Activated naive CD4-positive, alpha-beta T cell treated with anti-CD3 and anti-CD28 coated beads, Interleukin-2, amount 10 ng/mL, durations not matched to agents 7 days and 5 days (primary cell): Measurements from ENCODE around the gene ATP6V0B.
A peak's percentile ranks its signal among the peaks of the same experiment; 100 is the strongest.

Experiments
- CTCF ChIA-PET: fragments of 350-600 bp; sonication (Branson Sonifier 250); formaldehyde crosslinking; loops from one replicate; lab custom pipeline; 2021; ENCODE audit warnings: antibody characterized with exemption; lab: Charles Lee
- DNase-seq: peaks from one replicate; pipeline ENCODE4 v3.0.0-alpha.2; 2020
- H3K27ac Mint-ChIP-seq: one replicate; pipeline ENCODE4 v1.8.0; 2021; ENCODE audit warnings: mild to moderate bottlenecking, moderate library complexity, mixed read lengths
- H3K27me3 Mint-ChIP-seq: one replicate; pipeline ENCODE4 v1.8.0; 2021; ENCODE audit warnings: mild to moderate bottlenecking, mixed read lengths
- H3K36me3 Mint-ChIP-seq: one replicate; pipeline ENCODE4 v1.8.0; 2021; ENCODE audit warnings: mixed read lengths
- H3K4me1 Mint-ChIP-seq: one replicate; pipeline ENCODE4 v1.8.0; 2021; ENCODE audit warnings: mixed read lengths
- H3K4me3 Mint-ChIP-seq: one replicate; pipeline ENCODE4 v1.8.0; 2021; ENCODE audit warnings: mild to moderate bottlenecking, moderate library complexity, mixed read lengths
- H3K9me3 Mint-ChIP-seq: one replicate; pipeline ENCODE4 v1.8.0; 2021; ENCODE audit warnings: mixed read lengths

Gene ATP6V0B

DNA sequence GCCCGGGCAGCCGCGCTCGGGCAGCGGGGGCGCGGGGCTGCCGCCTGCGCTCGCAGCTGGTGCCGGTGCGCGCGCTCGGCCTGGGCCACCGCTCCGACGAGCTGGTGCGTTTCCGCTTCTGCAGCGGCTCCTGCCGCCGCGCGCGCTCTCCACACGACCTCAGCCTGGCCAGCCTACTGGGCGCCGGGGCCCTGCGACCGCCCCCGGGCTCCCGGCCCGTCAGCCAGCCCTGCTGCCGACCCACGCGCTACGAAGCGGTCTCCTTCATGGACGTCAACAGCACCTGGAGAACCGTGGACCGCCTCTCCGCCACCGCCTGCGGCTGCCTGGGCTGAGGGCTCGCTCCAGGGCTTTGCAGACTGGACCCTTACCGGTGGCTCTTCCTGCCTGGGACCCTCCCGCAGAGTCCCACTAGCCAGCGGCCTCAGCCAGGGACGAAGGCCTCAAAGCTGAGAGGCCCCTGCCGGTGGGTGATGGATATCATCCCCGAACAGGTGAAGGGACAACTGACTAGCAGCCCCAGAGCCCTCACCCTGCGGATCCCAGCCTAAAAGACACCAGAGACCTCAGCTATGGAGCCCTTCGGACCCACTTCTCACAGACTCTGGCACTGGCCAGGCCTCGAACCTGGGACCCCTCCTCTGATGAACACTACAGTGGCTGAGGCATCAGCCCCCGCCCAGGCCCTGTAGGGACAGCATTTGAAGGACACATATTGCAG lies 38.2 kb upstream of the ATP6V0B start:
- Mint-ChIP-seq H3K4me3 (peak overlapping the region; percentile 54), H3K27ac (no peak overlapping the region)
- CTCF ChIA-PET: interaction anchor here (0.9 to 13.7 kb wide), 4 partner anchors 10 to 171 kb away, joined by 4 to 452 read pairs (median 62); partner anchors contain the start of gene IPO13

DNA sequence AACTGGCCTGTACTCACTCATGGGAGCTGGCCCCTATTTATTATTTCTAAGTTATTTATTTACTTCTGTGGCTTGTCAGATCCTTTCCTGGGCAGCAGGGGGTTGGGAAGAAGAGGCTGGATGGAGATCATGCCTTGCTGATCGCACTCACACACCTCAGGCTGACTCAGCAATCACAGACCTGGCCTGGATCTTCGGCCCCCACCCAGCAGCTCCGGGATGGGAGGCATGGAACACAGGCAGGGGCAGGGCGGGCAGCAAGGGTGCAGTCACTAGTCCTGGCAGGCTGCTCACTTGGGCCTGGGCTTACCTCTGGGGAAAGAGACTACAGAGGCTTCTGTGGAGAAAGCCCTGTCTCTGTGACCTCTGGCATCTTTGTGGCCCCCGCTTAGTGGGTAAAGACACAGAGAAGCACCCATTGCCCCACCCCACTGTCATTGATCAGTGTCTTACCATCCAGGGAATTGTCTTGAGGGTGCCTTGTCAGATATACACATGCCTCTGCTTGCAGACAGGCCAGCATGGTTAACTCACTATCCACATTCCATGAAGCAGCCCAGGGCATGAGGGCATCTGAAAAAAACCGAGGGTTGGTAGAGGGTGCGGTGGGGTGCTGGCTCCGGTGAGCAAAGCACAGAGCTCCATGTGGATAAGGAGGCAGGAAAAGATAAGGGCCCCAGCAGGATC lies 37.4 kb upstream of the ATP6V0B start:
- CTCF ChIA-PET: interaction anchor here (6.3 to 13.7 kb wide), 2 partner anchors 10 to 172 kb away, joined by 105 to 452 read pairs; partner anchors contain the start of gene IPO13
- H3K4me3 Mint-ChIP-seq: no peak overlapping the region
- H3K4me1 Mint-ChIP-seq: peaks cover 16% of the 10 kb centered on the region
- no peak for DNase-seq
- no peak overlapping the region for H3K27ac Mint-ChIP-seq
- H3K27me3 Mint-ChIP-seq: peaks cover 51% of the 10 kb centered on the region
- no peaks in the 10 kb centered on the region for H3K9me3 Mint-ChIP-seq
- no peaks in the 10 kb centered on the region for H3K36me3 Mint-ChIP-seq

More for the DNA sequence above, 38.2 kb upstream of the ATP6V0B start:
- DNase-seq: peak; percentile 38
- H3K36me3 Mint-ChIP-seq: no peaks in the 10 kb centered on the region
- H3K27me3 Mint-ChIP-seq: peaks cover 55% of the 10 kb centered on the region
- peaks cover 16% of the 10 kb centered on the region for H3K4me1 Mint-ChIP-seq
- no peaks in the 10 kb centered on the region for H3K9me3 Mint-ChIP-seq

DNA sequence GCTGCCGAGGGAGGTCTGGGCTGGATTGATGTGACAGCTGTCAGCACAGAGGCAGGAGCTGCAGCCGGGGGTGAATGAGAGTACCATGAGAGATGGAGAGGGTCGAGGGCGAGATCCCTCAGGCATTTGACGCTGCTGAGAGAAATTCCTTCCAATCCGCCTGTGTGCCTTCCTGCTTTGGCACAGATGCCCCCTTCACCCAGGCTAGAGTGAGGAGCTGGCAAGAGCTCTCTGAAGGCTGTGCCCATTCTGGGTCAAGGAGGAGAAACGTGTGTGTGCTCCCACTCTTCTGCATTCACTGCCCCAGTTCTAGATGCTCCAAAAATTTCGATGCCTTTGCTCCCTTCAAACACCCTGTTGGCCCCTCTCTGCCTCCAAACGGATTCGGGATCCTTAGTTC lies 36.4 kb upstream of the ATP6V0B start:
- no peak overlapping the region for H3K27ac Mint-ChIP-seq

DNA sequence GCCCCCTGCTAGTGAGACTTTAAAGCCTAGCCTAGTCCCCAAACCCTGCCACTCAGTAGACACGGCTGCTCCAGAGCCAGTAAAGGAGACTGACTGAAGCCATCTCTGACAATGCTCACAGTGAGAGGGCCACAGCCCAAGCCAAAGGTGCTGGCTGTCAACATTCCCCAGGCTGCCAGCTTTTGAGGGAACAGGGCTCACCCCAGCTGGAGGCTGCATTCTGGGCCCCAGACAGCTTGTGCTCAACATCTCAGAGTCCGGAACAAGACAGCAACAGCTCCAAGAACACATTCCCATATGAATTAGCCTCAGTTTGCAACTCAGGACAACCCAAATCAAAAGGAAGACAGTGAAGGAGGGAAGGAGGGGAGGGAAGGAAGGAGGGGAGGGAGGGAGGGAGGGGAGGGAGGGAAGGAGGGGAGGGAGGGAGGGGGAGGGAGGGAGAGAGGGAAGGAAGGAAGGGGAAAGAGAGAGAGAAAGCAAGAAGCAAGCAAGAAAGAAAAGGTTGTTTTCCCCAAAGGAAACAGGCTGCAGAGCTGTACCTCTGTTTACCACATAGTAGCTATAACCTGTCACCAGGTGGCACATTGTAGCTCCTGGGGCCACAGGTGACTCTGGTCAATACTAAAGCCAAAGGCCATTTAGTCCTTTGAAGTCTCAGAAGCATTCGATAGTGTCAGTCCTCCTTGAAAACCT lies 35.7 kb upstream of the ATP6V0B start:
- H3K27me3 Mint-ChIP-seq: peaks cover 34% of the 10 kb centered on the region
- CTCF ChIA-PET: interaction anchor here (13.7 kb wide), 1 partner anchor 174 kb away, joined by 452 read pairs; no protein-coding TSS in a partner anchor
- no peak for DNase-seq
- H3K4me1 Mint-ChIP-seq: peaks cover 12% of the 10 kb centered on the region
- H3K27ac Mint-ChIP-seq: no peak overlapping the region
- no peaks in the 10 kb centered on the region for H3K9me3 Mint-ChIP-seq
- no peak overlapping the region for H3K4me3 Mint-ChIP-seq
- H3K36me3 Mint-ChIP-seq: no peaks in the 10 kb centered on the region

More for the DNA sequence above, 36.4 kb upstream of the ATP6V0B start:
- no peak for DNase-seq
- peaks cover 41% of the 10 kb centered on the region for H3K27me3 Mint-ChIP-seq
- peaks cover 15% of the 10 kb centered on the region for H3K4me1 Mint-ChIP-seq
- CTCF ChIA-PET: interaction anchor here (13.7 kb wide), 1 partner anchor 173 kb away, joined by 452 read pairs; no protein-coding TSS in a partner anchor
- no peaks in the 10 kb centered on the region for H3K36me3 Mint-ChIP-seq
- H3K9me3 Mint-ChIP-seq: no peaks in the 10 kb centered on the region
- H3K4me3 Mint-ChIP-seq: no peak overlapping the region

DNA sequence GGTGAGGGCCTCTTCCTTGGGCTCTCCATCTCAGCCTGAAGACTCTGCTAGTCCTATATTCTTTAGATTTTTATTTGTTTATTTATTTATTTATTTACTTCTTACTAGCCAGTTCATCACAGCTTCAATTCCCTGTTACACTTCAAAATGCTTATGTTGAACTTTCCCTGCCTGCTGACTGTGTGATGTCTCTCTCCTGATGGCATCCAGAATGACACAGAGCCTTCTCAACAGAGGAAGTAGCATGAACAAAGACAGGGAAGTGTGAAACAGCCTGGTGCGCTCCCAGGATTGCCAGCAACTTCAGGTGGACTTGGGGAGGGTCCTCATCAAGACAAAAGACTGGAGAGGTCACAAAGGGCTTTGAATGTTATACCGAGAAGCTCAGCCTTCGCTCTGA lies 32.3 kb upstream of the ATP6V0B start:
- peaks cover 3% of the 10 kb centered on the region for H3K27me3 Mint-ChIP-seq

DNA sequence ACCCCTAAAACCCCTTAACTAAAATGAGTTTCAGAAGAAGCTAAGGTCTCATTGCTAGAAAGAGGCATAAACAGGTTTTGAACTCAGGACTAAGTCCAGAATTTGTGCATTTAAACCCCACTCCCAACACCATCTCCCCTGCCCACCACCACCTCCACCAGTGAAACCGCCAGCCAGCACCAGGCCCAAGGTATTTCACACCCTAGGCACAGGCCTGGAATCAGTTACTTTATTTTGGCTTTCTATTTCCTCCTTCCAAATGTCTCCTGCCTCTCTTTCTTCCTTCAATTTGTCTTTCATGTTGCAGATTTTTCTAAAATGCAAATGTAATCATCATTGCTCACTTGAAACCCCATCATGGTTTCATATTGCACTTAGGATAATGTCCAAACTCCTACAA lies 29.9 kb upstream of the ATP6V0B start:
- no peaks in the 10 kb centered on the region for H3K27me3 Mint-ChIP-seq
- H3K9me3 Mint-ChIP-seq: no peaks in the 10 kb centered on the region
- no peak overlapping the region for H3K27ac Mint-ChIP-seq
- CTCF ChIA-PET: interaction anchor here (2.2 to 9.3 kb wide), 3 partner anchors 10 to 181 kb away, joined by 10 to 105 read pairs (median 43); partner anchors contain the start of gene ARTN
- DNase-seq: no peak
- peaks cover 43% of the 10 kb centered on the region for H3K4me1 Mint-ChIP-seq
- peaks cover 7% of the 10 kb centered on the region for H3K36me3 Mint-ChIP-seq
- peak overlapping the region; percentile 92 for H3K4me3 Mint-ChIP-seq

More for the DNA sequence above, 32.3 kb upstream of the ATP6V0B start:
- H3K4me3 Mint-ChIP-seq: no peak overlapping the region
- H3K36me3 Mint-ChIP-seq: peaks cover 2% of the 10 kb centered on the region
- no peak overlapping the region for H3K27ac Mint-ChIP-seq
- CTCF ChIA-PET: interaction anchor here (4.9 to 9.3 kb wide), 2 partner anchors 8 to 178 kb away, joined by 43 to 105 read pairs; partner anchors contain the start of gene ARTN
- no peaks in the 10 kb centered on the region for H3K9me3 Mint-ChIP-seq
- H3K4me1 Mint-ChIP-seq: peaks cover 28% of the 10 kb centered on the region
- no peak for DNase-seq

DNA sequence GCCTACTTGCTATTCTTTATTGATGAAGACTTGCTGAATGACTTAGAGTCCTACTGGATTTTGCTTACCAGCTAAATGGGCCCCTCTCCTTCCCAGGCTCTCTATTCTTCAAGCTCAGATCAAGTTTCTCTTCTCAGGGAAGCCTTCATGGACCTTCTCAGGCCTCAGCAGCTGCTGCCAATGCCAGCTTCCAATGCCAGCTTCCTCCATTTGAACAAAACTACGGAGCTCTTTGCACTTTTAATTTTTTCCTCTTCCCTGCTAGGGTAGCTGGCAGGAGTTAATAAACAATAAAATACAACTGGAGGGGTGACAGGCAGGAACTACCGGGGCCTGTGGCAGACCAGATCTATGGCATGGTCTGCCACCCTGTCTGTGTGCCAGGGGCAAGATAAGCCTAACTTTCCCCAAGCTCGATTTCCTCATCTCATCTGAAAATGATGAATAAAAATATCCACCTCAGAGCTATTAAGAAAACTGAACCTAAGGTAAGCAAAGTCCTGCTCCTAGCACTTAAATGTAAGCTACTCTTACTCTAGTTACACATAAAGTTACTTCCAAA lies 29.0 kb upstream of the ATP6V0B start:
- DNase-seq: no peak
- CTCF ChIA-PET: interaction anchor here (1.3 to 9.3 kb wide), 6 partner anchors 11 to 181 kb away, joined by 3 to 105 read pairs (median 7); partner anchors contain the start of gene ARTN
- Mint-ChIP-seq H3K27ac (peak overlapping the region; percentile 91), H3K36me3 (peaks cover 12% of the 10 kb centered on the region), H3K4me1 (peaks cover 48% of the 10 kb centered on the region), H3K4me3 (peak overlapping the region; percentile 92), H3K27me3 (no peaks in the 10 kb centered on the region), H3K9me3 (no peaks in the 10 kb centered on the region)

DNA sequence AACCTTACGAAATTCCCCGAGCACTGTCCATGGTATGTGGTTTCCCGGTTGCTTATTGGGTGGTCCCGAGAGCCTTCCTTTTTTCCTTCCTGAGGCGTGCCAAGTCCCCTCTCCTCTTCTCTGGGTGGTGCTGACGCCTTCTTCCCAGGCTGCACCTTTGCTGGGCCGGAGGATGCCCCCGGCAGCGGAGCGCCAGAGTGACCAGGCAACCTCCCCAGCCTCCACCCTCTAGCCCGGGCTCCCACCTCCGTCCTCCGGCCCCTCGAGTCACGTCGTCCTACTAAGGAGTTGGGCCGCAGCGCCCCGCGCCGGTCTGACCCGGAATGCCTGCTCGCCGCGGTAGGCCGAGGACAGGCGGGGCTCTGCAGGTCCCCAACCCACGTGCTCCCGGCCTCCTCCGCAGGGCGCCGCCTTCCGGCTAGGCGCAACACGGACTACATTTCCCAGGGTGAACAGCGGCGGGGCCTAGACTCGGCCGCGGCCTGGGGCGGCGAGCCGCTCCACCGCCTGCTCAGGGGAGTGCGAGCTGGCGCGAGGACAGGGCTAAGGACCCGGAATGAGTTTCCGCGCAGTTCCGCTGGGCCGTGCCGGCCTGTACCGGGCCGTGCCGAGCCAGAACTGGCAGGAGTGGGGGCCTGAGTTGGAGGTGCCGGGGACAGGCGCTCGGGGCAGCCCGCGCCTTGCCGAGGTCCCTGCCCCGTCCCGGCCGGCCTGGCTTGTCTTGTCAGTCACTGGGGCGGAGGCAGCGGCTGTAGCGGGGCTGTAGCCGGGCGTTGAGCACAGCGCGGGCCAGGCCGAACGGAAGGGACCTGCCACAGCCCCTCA lies 28.3 kb upstream of the ATP6V0B start, which contains the start of gene IPO13:
IPO13 (plus strand) TSS at position 715 of the 825 bp plus-strand sequence. CDS start 651 bp downstream, outside the sequence.
- H3K4me3 Mint-ChIP-seq: peak within 1 kb of the TSS; percentile 92
- H3K4me1 Mint-ChIP-seq: peaks cover 48% of the 10 kb centered on the region
- CTCF ChIA-PET: interaction anchor here (0.7 to 9.3 kb wide), 7 partner anchors 10 to 182 kb away, joined by 3 to 105 read pairs (median 4); partner anchors contain the start of gene ARTN
- no peaks in the 10 kb centered on the region for H3K9me3 Mint-ChIP-seq
- peak within 1 kb of the TSS; percentile 91 for H3K27ac Mint-ChIP-seq
- no peaks in the 10 kb centered on the region for H3K27me3 Mint-ChIP-seq
- peaks cover 12% of the 10 kb centered on the region for H3K36me3 Mint-ChIP-seq
- peak; percentile 96 for DNase-seq

DNA sequence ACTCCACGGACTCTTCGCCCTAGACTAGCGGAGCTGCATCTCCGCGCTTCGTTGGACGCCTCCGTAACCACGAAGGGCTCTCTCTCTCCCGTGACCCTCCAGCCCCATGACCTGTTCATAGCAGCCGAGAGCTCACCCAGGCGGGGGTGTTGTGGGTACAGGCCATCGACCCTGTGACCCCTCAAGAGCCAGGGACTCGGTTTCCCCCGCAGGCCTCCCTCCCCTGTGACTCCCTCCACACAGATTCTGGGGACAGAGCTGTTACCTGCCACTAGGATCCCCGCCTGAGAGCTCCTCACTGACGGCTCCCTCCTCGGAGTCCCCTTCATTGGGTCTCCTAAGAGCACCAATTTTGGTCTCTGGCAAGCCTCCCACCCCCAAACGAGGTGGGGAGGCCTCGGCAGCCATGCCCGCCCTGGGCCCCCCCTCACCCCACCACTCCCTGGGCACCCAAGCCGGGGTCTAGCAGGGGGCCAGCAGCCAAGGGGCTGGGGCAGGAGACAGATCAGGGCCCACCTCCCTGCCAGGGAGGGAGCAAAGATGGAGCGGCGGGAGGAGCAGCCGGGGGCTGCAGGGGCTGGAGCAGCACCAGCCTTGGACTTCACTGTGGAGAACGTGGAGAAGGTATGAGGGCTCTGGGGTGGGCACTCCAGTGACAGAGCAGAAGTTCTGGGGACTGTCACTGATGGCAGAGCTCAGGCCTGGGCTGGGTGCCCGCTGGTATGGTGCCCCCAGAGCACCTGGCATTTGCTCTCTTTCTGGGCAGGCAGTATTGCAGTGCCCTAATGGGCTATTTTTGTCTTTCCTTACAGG lies 27.5 kb upstream of the ATP6V0B start:
- Mint-ChIP-seq H3K36me3 (peaks cover 12% of the 10 kb centered on the region), H3K4me1 (peaks cover 48% of the 10 kb centered on the region), H3K9me3 (no peaks in the 10 kb centered on the region), H3K4me3 (peak overlapping the region; percentile 92), H3K27ac (peak overlapping the region; percentile 91), H3K27me3 (no peaks in the 10 kb centered on the region)
- CTCF ChIA-PET: interaction anchor here (0.7 to 9.3 kb wide), 6 partner anchors 9 to 184 kb away, joined by 3 to 105 read pairs (median 4); partner anchors contain the start of gene ARTN
- no peak for DNase-seq

DNA sequence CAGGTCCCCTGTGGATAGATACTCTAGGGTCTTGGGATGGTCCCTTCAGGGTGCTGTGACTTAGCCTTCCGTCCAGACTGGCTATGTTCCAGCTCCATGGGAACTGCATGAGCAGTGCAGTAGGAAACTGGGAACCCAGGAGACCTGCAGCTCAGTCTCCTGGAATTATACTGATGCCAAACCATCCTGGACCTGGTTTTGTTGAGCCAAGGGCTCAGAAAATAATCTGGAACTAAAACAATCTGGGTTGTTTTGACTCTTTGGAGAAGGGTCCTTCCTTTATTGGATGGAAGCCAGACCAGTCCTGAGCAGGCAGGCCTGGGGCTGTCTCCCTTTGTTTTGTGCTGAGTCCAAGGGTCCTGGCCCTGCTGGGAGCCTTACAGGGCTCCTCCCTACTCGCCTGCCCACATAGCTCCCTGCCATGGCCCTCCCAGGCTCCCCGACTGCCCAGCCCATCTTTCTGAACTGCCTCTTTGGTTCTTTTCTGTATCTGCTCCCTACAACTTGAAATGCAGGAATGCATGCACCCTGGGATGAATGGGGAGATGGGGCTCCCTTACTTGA lies 26.8 kb upstream of the ATP6V0B start:
- no peaks in the 10 kb centered on the region for H3K9me3 Mint-ChIP-seq
- CTCF ChIA-PET: interaction anchor here (0.8 to 9.3 kb wide), 3 partner anchors 13 to 185 kb away, joined by 4 to 105 read pairs (median 5); partner anchors contain the start of gene ARTN
- no peak for DNase-seq
- H3K27me3 Mint-ChIP-seq: no peaks in the 10 kb centered on the region
- peaks cover 12% of the 10 kb centered on the region for H3K36me3 Mint-ChIP-seq
- H3K4me3 Mint-ChIP-seq: peak overlapping the region; percentile 92
- H3K27ac Mint-ChIP-seq: peak overlapping the region; percentile 91
- H3K4me1 Mint-ChIP-seq: peaks cover 45% of the 10 kb centered on the region

DNA sequence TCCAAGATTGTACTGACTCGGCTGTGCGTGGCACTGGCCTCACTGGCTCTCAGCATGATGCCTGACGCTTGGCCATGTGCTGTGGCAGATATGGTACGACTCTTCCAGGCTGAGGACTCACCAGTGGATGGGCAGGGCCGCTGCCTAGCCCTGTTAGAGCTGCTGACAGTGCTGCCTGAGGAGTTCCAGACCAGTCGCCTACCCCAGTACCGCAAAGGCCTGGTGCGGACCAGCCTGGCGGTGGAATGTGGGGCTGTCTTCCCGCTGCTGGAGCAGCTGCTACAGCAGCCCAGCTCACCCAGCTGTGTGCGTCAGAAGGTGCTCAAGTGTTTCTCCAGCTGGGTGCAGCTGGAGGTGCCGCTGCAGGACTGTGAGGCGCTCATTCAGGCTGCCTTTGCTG lies 25.1 kb upstream of the ATP6V0B start:
- CTCF ChIA-PET: interaction anchor here (1.2 to 9.3 kb wide), 3 partner anchors 15 to 186 kb away, joined by 5 to 105 read pairs (median 8); partner anchors contain the start of gene ARTN
- no peak overlapping the region for H3K27ac Mint-ChIP-seq
- no peaks in the 10 kb centered on the region for H3K9me3 Mint-ChIP-seq
- no peaks in the 10 kb centered on the region for H3K27me3 Mint-ChIP-seq
- peaks cover 39% of the 10 kb centered on the region for H3K4me1 Mint-ChIP-seq
- DNase-seq: no peak
- H3K4me3 Mint-ChIP-seq: no peak overlapping the region
- H3K36me3 Mint-ChIP-seq: peaks cover 12% of the 10 kb centered on the region
